GM19467 (cell line): ENCODE measurements around the gene CD59.
"Not testable (repeated sequence)": the region's sequence is repeated elsewhere in the genome, so short reads cannot be mapped to it uniquely, and the experiment has no call there.

Experiments used
- ATAC-seq: cut with Tn5 transposase; IDR thresholded peaks from one replicate; pipeline ENCODE4 v1.9.1; 2021; ENCODE audit warnings: mild to moderate bottlenecking, moderate library complexity; ENCODE audit not compliant: unreplicated experiment

CD59 gene

DNA sequence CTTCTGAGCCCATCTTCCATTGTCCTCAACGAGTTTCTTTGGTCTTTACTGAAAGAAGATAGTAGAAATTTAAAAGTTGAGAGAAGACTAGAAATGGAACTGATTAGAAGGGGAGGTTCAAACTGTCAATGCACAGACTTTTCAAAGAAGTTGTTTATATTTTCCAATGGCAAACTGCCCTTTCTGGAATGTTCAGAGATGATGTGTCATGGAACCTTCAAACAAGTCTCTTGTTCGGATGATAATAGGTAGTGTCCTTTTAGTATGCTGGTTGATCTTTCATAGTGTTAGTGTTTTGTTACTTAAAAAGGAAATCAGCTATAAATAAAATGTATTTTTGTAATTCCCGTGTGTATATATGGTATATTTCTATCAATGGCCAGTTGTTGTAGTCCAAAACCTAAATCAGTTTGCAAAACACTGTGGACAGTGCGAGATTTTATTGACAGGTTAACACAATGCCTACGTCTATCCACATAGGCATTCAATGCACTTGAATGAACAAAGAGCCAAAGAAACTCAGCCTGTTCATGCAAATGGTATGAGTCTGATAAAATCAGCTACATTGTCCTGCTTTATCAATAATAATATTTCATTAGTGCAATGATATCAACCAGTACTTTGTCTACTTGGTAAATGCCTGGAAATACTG is 66.5 kb downstream of the CD59 start:
- no peak for ATAC-seq

DNA sequence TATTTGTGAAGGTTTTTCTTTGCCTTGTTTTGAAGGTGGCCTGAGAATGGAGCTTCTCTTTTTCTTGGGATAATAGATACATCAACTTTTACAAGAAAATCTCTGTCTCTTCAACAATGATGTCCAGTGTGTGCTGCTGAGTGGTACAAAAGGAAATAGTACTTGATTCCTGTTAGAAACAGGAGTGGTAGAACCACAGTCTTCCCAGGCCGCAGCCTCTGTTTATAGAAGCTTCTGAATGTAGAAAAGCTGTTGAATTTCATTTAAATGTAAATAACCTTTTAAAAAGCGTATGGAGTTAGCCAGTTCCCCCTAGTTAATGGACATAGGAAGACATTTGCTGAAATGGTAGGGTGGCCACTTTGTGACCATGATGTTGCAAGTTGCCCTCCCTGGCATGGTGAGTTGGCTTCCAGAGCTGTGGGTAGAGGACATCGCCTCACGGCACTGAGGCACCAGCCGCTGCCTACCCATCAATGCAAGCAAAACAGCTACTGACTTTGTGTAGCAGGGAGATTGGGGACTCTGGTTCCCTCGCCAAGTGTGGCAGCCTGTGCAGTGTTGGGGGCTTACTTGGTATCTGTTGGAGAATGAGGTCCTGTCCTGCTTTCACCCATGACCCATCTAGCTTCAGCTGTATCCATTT is 67.1 kb downstream of the CD59 start:
- no peak for ATAC-seq

DNA sequence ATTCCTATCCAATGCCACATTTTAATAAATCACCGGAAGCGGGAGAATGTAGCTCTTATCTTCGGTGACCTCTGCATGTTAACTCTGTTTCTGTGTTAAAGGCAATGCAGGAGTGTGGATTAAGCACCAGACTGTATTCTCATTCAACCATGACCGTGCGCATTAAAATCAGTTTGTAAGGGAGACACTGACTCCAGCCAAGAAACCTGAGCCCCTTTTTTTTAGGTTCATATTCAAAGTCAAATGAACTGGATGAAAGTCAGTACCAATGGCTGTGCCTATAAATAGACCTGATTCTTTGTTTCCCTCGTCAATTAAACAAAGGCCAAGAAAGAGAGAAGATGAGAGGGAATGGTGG is 67.8 kb downstream of the CD59 start:
- no peak for ATAC-seq

DNA sequence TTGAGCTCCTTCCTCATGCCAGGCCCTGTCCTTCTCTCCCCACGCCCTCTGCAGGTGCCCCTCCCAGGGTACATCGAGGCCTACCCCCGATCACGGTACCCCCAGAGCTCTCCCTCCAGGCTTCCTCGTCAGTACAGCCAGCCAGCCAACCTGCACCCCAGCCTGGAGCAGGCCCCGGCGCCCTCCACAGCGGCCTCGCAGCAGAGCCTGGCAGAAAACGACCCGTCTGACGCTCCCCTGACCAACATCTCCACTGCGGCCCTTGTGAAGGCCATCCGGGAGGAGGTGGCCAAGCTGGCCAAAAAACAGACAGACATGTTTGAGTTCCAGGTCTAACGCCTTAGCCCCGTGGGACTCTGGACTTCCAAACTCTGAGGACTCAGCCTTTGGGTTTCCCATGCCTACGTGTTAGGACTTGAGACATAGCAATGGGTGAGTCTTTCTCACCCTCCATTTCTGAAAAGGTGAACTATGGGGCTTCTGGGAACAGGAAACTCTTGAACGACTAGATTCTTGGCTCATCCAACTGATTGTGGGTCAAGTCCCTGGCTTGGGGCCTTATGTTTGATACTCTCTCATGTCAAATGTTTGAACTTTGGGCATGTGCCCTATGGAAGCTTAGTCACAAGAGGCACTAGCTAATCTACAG is 68.3 kb downstream of the CD59 start:
- ATAC-seq: no peak

DNA sequence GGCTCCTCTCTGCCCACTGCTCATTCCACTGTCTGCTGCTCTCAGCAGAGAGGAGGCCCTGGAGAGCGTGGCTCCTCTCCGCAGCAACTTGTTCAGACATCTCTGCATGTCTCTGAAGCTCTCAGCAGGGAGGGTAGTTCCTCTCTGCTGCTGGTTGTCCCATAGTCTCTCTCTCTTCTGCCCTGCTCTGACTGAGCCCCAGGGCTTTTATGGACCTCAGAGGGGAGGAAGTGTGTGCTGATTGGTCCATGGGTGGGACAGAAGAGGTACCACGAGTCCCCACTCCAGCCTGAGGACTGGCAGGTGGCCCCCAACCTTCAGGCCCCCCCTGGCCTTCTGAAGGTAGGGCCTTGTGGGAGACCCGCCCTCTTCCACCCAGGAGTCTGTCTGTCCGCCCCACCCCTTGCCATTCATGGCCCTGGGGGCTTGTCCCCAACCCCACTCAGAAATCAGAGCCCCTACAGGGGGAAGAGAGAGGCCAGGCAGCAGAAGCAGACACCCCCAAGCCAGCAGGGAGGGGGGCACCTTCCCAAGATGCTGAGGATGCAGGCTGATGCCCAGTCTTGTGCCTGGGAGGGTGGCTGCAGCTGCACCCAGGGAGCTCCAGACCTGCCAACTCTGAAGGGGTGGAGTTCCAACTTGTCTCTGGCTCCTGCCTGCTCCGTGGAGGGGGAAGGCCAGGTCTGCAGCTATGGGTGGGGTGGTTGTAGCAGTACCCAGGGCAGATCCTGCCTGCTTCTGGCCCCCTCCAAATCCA is 70.7 kb downstream of the CD59 start:
- no peak for ATAC-seq

DNA sequence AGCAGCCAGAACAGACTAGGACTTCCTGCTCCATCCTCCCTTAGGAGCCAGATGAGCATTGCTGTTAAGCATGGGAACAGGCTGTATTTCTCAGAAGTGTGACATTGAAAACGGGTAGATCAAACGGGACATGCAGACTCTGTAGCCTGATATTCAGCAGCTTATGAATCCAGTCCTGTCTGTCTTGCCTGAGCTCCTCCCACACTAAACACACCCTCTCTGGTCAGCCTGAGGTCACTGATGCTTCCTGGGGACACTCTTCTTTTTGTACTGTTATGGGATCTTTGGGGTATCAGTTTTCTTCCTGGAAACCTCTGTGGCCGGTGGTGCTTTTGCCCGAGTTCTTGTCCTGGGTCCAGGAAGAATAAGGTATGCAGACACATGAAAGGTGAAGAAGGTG is 71.4 kb downstream of the CD59 start:
- ATAC-seq: no peak

DNA sequence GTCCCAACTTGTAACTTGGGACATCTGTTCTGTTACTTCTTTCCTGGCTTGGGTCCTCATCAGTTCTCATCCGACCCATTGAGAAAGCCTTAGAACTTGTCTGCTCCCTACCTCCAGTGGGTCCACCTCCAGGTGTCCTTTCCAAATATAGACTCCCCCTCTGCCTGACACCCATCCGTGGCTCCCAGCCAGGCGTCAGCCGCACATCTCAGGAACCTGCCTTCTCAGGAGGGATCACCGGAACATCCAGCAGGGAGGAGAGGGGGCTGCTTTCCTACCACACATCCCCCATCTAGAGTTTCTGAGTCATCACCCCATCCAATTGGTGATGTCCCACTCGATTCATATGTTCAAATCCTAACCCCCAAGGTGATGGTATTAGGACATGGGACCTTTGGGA is 72.1 kb downstream of the CD59 start:
- no peak for ATAC-seq

DNA sequence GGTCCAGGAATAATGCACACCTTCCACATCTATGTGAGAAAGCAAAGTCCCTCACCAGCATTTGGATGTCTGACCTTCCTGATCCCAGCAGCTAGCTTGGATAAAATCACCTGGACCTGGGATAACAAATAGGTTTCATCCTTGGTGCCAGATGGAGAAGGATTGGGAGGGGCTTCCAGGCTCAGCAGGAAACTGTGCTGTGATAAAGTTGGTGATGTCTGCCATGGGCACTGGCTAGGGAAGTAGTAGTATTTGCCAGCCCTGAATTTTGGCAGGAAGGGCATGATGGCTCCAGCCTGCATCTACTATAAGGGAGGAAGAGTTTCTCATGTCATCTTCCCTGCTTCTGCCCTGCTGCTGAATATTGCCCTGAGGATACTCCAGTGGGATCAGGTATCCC is 73.1 kb downstream of the CD59 start:
- ATAC-seq: no peak

DNA sequence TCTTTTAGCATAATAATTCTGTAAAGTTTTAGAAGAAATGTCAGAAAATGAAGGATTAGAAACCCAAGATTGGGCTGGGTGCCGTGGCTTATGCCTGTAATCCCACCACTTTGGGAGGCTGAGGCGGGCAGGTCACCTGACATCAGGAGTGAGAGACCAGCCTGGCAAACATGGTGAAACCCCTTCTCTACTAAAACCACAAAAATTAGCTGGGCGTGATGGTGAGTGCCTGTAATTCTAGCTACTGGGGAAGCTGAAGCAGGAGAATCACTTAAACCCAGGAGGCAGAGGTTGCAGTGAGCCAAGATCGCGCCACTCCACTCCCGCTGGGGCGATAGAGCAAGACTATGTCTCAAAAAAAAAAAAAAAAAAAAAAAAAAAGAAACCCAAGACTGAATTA is 74.7 kb downstream of the CD59 start:
- ATAC-seq: not testable (repeated sequence)

DNA sequence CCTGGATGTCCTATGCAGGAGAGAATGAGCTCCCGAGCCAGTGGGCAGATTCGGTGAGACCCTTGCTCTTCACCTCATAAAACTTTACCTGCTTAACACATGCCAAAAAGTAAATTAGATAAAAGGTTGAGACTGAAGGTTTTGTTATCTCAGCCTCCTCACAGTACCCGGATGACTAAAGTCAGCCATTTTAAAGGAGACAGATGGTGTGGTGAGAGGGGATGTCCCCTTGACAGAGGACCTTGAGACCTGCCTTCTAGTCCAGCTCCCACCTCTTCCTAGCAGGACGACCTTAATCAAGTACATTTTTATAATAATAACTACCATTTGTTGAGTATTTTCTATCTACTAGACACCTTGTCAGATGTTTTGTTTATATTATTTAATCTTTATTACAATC is 75.3 kb downstream of the CD59 start:
- ATAC-seq: no peak

DNA sequence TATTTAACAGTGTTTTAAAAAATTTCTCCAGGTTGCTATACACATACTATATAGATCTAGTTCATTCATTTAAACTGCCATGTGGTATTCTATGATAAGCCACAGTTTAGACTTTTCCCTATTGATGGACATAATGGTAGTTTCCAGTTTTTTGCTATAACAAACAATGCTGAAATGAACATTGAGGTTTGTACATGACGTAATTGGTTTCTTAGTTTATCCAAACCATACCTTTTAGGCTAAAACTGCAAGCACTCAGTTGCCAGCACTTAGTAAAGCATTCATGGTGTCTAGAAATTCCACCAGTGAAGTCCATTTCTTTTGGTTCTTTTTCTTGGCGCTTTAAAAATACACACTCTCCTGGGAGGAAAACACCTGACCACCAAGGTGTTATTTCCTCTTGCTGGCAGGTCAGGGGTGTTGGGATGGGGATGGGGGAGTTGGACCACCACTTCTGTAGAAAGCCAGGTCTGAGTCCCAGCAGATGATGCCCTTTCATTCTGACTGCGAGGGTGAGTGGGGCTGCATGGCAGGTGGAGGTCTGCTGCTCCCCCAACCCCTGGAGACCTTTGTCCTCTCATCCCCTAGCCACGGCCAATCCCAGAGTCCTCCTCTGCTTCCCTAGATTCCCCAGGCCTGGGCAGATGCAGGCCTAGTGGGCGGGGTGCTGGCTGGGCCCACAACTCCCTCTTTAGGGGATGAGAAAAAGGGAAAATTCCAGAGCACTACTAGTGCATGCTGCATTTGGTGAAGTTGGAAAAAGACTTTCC is 76.7 kb downstream of the CD59 start:
- no peak for ATAC-seq

DNA sequence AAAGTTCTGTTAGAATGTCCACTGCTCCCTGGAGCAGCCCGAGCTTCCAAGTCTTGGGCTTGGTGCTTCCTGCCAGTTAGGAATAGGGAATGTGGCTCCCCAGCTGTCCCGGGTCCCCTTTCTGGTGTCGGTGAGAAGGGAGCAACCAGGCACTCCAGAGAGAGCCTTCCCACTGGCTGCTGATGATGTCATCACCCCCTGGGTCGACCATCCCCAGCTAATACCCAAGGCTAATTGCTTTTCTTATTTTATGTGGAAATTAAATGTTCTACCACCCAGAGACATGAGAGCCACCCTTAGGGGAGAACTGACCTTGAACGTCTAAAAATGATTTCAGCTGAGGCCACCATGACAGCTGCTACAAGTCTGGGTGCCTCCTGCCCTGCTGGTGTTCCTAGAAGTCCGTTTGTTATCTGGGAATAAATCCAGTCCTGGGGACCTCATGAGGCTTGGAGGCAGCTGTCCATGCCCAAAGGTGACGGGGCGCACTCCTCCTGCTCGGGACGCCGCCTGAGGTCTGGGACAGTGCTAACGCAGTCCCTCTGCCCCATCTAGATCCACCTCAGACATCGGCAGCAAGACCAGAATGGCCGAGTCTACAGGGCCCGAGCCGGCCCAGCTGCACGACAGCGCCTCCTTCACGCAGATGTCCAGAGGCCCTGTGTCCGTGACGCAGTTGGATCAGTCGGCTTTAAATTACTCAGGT is 77.9 kb downstream of the CD59 start:
- no peak for ATAC-seq

DNA sequence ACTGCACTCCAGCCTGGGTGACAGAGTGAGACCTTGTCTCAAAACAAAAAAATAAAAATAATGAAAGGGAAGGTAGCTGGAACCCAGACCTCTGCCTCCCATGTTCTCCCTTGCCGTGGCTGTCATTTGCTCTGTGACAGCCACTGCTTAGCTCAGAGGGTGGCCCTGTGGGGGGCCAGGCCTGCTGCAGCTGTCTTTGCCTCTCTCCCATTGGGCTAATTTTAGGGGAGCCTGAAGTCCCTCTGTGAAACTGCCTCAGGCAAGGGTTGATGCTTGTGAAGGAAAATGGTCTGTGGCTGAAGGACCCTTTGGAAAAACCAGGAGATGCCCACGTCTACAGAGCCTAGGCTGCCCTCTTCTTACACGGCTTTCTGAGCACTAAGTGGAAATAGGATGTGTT is 78.5 kb downstream of the CD59 start:
- ATAC-seq: no peak

DNA sequence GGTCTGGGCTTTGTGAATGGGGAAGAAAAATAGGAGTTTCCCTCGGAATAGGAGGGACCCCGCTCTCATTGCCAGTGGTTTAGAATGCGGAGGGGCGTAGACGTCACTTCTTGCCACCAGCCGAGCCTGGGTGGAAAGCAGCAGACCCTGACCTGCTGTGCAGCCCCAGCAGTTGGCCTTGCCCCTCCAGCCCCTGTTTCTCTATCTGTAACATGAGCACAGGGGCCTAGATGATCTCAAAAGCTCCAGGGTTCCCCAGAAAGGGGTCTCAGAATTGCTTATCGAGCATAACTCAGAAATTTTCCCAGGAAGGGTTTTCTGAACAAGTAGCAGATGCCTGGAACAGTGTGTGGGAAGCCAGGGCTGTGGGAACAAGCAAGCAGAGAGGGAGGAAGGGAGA is 79.5 kb downstream of the CD59 start:
- ATAC-seq: no peak

DNA sequence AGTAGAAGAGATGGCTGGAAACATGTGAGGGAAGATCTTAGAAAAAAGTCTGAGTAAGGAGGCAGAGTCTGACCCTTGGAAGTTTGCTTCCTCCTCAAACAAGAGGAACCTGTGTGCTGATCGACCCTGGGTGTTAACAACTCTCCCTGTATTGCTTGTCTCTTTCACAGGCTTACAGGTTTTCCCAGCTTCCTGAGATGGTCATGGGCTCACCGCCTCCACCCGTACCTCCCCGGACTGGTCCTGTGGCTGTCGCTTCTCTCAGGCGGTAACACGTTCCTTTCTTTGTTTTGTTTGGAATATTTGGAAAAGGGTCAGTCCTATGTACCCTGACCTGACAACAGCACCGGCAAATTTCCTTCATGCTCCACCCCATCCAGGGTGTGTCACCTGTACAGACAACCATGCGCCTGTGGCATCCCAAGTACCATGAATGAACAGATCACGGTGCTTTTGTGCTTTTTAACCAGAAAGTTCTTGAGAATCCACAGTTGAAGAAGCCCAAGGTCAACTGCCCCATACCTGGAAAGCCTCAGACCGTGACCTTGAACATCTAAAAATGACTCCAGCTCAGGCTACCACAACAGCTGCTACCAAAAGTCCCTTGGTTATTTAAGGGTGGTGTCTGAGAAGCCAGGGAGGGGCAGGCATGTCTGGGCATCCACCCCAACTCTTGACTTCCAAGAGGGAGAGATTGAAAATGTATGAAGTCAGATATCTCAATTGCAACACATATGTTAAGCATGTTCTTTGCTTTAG is 80.2 kb downstream of the CD59 start:
- ATAC-seq: no peak

DNA sequence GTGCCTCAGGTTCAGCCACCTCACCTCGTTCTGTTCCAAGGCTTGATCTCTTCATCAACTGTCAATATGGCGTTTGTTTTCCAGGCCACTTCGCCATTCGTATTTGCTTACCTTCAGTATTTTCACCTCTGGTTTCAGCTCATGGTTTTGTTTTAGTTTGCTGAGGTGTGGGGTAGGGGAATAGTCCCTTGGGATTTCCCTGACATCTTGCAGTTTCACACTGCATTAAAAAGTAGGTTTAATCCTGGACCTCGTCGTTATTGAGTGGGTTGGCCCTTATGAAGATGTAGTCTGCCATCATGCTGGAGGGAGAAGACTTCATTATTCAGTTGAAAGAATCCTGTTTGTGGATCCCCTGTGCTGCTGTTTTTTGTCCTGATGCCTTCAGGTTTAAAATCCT is 81.6 kb downstream of the CD59 start:
- ATAC-seq: no peak
